Naive thymus-derived CD4-positive, alpha-beta T cell (primary cell): ENCODE data around the gene TCF7L2. TPM values are rescaled to one million over a fixed set of nuclear protein-coding genes. Genes with fewer than 3 reads are reported as not detected.
A peak's percentile ranks its signal among the peaks of the same experiment; 100 is the strongest.

ENCODE experiments used
- ATAC-seq: fragments of 150-1000 bp; cut with Tn5 transposase; 2 replicates; pipeline ENCODE4 v1.10.0; 2021; ENCODE audit warnings: mild to moderate bottlenecking, moderate library complexity
- CTCF ChIA-PET: fragments of 350-600 bp; sonication (Branson Sonifier 250); formaldehyde crosslinking; loops from one replicate; lab custom pipeline; 2021; ENCODE audit warnings: antibody characterized with exemption; lab: Charles Lee
- POLR2A ChIA-PET: fragments of 350-600 bp; sonication (Branson Sonifier 250); formaldehyde crosslinking; loops from one replicate; lab custom pipeline; 2021; ENCODE audit warnings: antibody characterized with exemption, inconsistent platforms; lab: Charles Lee
- DNase-seq, 9 donors: peaks; one replicate each; pipeline versions ENCODE4 v3.0.0 to v3.0.0-alpha.2; 2020 to 2022; ENCODE audit warnings: mixed read lengths in 1 of 9
- H3K27ac ChIP-seq: one replicate; pipeline ENCODE4 v1.7.0; 2013; ENCODE audit warnings: mild to moderate bottlenecking, low read depth, low read length, moderate library complexity
- H3K27me3 ChIP-seq, 2 donors: one replicate each; pipeline ENCODE4 v1.7.0; 2013; ENCODE audit warnings: low read length in 2 of 2, mild to moderate bottlenecking in 2 of 2, moderate library complexity in 2 of 2; ENCODE audit not compliant: control insufficient read depth in 2 of 2, insufficient read depth in 2 of 2
- H3K36me3 ChIP-seq, 3 experiments: 1 replicate in 2 of 3; 2 replicates in 1 of 3; pipeline ENCODE4 v1.7.0; 2013; ENCODE audit warnings: low read length in 3 of 3, mild to moderate bottlenecking in 3 of 3, moderate library complexity in 1 of 3; ENCODE audit not compliant: insufficient read depth in 3 of 3, control insufficient read depth in 2 of 3
- H3K4me1 ChIP-seq, 2 donors: one replicate each; pipeline ENCODE4 v1.7.0; 2013; ENCODE audit warnings: low read length in 2 of 2, mild to moderate bottlenecking in 2 of 2, moderate library complexity in 1 of 2; ENCODE audit not compliant: control insufficient read depth in 2 of 2, insufficient read depth in 2 of 2
- H3K4me3 ChIP-seq: 2 replicates; pipeline ENCODE4 v1.7.0; 2013; ENCODE audit warnings: mild to moderate bottlenecking, low read length
- H3K9me3 ChIP-seq, 3 experiments: 1 replicate in 2 of 3; 2 replicates in 1 of 3; pipeline ENCODE4 v1.7.0; 2013; ENCODE audit warnings: low read length in 3 of 3; ENCODE audit not compliant: control insufficient read depth in 2 of 3
- H3K27ac Mint-ChIP-seq, 9 donors: one replicate each; pipeline ENCODE4 v1.8.0; 2020 to 2022; ENCODE audit warnings: mixed read lengths in 9 of 9, mild to moderate bottlenecking in 8 of 9, moderate library complexity in 5 of 9, inconsistent platforms in 2 of 9
- H3K27me3 Mint-ChIP-seq, 5 donors: one replicate each; pipeline ENCODE4 v1.8.0; 2021 to 2022; ENCODE audit warnings: mixed read lengths in 5 of 5, mild to moderate bottlenecking in 1 of 5
- H3K36me3 Mint-ChIP-seq, 5 donors: one replicate each; pipeline ENCODE4 v1.8.0; 2020 to 2022; ENCODE audit warnings: mixed read lengths in 5 of 5, mild to moderate bottlenecking in 3 of 5, inconsistent platforms in 1 of 5
- H3K4me1 Mint-ChIP-seq, 7 donors: one replicate each; pipeline ENCODE4 v1.8.0; 2020 to 2022; ENCODE audit warnings: mixed read lengths in 7 of 7, mild to moderate bottlenecking in 3 of 7, inconsistent platforms in 1 of 7
- H3K4me3 Mint-ChIP-seq, 10 donors: one replicate each; pipeline ENCODE4 v1.8.0; 2020 to 2022; ENCODE audit warnings: mild to moderate bottlenecking in 10 of 10, mixed read lengths in 10 of 10, moderate library complexity in 6 of 10, inconsistent platforms in 2 of 10
- H3K9me3 Mint-ChIP-seq, 11 donors: one replicate each; pipeline ENCODE4 v1.8.0; 2020 to 2022; ENCODE audit warnings: mixed read lengths in 11 of 11, mild to moderate bottlenecking in 4 of 11, inconsistent platforms in 1 of 11, moderate library complexity in 1 of 11
- intact Hi-C, 2 donors: fragments of 100-400 bp; cut with micrococcal nuclease; formaldehyde crosslinking; loops; one replicate each; pipeline ENCODE4 v1.15.1; 2023
- polyA plus RNA-seq, 2 donors: library from polyadenylated mRNA; unstranded; fragments of 300-500 nt; fragmentation: Illumina TruSeq; gene quantifications; one replicate each; pipeline ENCODE4 v1.2.3, GENCODE V29; 2021
- total RNA-seq, 6 experiments: library from RNA in 5 of 6; stranded (reverse) in 5 of 6; gene quantifications; 1 replicate in 5 of 6; 2 replicates in 1 of 6; pipeline ENCODE4 v1.2.3 and lab custom pipeline; 2021 to 2026

TCF7L2 gene
- total and polyA plus RNA-seq, 7 experiments from 2014 or later: 0.39 to 31.4 (median 3.1) TPM

DNA sequence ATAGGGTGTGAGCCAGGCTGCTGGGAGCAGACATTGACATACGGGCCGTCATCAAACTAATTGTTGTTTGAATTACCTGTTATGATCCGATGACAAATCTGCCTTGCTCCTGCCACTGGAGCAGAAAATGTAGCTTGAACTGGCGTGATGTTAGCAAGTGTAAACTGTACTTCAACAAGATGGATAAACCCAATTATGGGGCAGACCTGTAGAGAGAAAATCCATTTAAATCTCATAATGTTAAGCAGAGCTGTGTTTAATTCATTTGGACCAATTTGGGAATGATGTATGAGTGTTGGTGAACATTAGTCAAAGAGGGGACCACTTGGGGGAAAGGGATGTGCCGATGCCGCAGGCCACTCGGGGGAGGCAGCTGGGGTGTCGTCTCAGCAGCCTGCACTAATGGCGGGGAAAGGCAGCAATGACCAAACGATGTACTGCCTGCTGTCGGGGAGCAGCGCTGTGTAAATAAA, 27.4 kb downstream of the TCF7L2 start:
- intact Hi-C loops: no loop called here
- no peak for ATAC-seq
- Histone ChIP-seq H3K4me1 (peaks cover 6 to 8% of the 10 kb centered on the region in 2 donors), H3K27me3 (no peaks in the 10 kb centered on the region), H3K9me3 (no peaks in the 10 kb centered on the region), H3K4me3 (no peak overlapping the region), H3K36me3 (no peaks in the 10 kb centered on the region), H3K27ac (no peak overlapping the region)
- ChIA-PET CTCF (interaction anchor here (0.7 kb wide), 1 partner anchor 9 kb away, joined by 4 read pairs; no protein-coding TSS in a partner anchor), POLR2A (no interaction called here)
- H3K4me1 Mint-ChIP-seq: peaks cover 6 to 13% (median 11%) of the 10 kb centered on the region in 7 donors
- peaks cover 22 to 63% (median 50%) of the 10 kb centered on the region in 5 donors for H3K27me3 Mint-ChIP-seq
- no peak overlapping the region for H3K27ac Mint-ChIP-seq
- peaks cover 0 to 2% (median 0%) of the 10 kb centered on the region in 11 donors for H3K9me3 Mint-ChIP-seq
- no peak overlapping the region for H3K4me3 Mint-ChIP-seq
- DNase-seq: no peak
- peaks cover 0 to 7% (median 3%) of the 10 kb centered on the region in 5 donors for H3K36me3 Mint-ChIP-seq

DNA sequence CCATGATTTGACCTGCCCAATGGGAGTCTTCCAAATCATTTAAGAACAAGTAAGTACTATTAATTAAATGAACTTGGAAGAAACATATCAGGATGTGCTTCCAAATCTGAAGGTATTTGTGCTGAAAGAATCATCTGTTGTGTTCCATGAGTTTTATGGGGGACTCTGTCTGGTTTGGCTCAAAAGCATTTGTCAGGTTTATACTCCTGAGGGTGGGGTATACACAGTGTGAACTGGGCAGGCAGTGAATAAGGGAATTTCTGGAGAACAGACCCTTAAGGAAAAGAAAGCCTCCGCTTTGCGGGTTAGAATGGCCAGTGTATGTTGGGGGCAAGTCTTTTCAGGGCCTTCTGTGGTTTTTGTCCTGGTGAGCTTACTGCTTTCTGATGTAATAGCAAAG, 29.9 kb downstream of the TCF7L2 start:
- H3K36me3 Mint-ChIP-seq: peaks cover 0 to 6% (median 3%) of the 10 kb centered on the region in 5 donors
- H3K4me3 Mint-ChIP-seq: no peak overlapping the region
- peaks cover 6 to 13% (median 11%) of the 10 kb centered on the region in 7 donors for H3K4me1 Mint-ChIP-seq
- DNase-seq: no peak
- intact Hi-C loops: no loop called here
- H3K9me3 Mint-ChIP-seq: peaks cover 0 to 2% (median 0%) of the 10 kb centered on the region in 11 donors
- ChIA-PET POLR2A (no interaction called here), CTCF (no interaction called here)
- H3K27me3 Mint-ChIP-seq: peaks cover 26 to 73% (median 52%) of the 10 kb centered on the region in 5 donors
- peaks cover 6 to 8% of the 10 kb centered on the region in 2 donors for H3K4me1 ChIP-seq
- H3K4me3 ChIP-seq: no peak overlapping the region
- H3K27ac ChIP-seq: no peak overlapping the region
- no peak for ATAC-seq
- H3K36me3 ChIP-seq: no peaks in the 10 kb centered on the region
- H3K27ac Mint-ChIP-seq: no peak overlapping the region
- no peaks in the 10 kb centered on the region for H3K9me3 ChIP-seq
- no peaks in the 10 kb centered on the region for H3K27me3 ChIP-seq

DNA sequence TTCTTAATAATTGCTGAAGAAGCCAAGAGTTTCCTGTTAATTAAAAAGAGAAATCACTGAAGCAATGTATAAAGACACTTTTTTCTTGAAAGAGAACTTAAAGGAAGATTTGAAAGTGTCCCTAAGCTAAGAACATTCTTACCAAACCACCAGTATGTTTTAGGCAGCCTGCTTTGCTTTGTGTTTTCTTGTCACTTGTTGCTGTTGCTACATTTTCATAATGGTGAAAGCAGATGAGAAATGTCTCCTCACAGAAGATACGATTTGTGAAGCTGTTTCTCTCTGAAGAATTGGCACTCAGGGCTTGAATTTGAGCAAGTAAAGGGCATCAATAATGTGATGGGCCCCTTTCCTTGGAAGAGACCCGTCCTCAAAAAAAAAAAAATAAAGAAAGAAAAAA, 30.9 kb downstream of the TCF7L2 start:
- no peaks in the 10 kb centered on the region for H3K9me3 Mint-ChIP-seq
- Histone ChIP-seq H3K27ac (no peak overlapping the region), H3K4me1 (peaks cover 6 to 12% of the 10 kb centered on the region in 2 donors), H3K36me3 (no peaks in the 10 kb centered on the region), H3K27me3 (no peaks in the 10 kb centered on the region), H3K4me3 (no peak overlapping the region), H3K9me3 (no peaks in the 10 kb centered on the region)
- CTCF ChIA-PET: no interaction called here
- no peak overlapping the region for H3K4me3 Mint-ChIP-seq
- no peak overlapping the region for H3K27ac Mint-ChIP-seq
- DNase-seq: no peak
- peaks cover 0 to 2% (median 0%) of the 10 kb centered on the region in 5 donors for H3K36me3 Mint-ChIP-seq
- no peak for ATAC-seq
- H3K27me3 Mint-ChIP-seq: peaks cover 36 to 77% (median 58%) of the 10 kb centered on the region in 5 donors
- POLR2A ChIA-PET: no interaction called here
- H3K4me1 Mint-ChIP-seq: peaks cover 6 to 23% (median 19%) of the 10 kb centered on the region in 7 donors
- intact Hi-C loops: no loop called here

DNA sequence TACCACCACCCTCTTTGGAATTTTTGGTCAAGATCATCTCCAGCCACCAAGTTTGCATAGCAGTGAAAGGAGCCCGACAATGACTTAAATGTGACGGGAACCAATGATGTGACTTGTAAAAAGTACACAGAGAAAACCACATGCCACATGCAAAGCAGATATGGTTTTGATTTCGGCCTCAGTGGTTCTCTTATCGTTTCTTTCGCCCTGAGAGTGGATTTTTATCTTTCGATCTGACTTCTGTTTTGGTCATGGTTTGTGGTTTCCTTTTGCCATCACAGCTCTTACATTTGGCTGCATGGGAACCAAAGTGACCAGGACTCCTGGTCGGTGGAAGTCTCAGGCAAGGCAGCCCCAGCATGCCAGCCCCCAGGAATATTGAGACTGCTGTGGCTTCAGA, 31.5 kb downstream of the TCF7L2 start:
- peaks cover 8 to 29% (median 25%) of the 10 kb centered on the region in 7 donors for H3K4me1 Mint-ChIP-seq
- H3K4me3 ChIP-seq: no peak overlapping the region
- DNase-seq (peak in 1 of 9 donors; percentile 38), ATAC-seq (no peak)
- H3K4me3 Mint-ChIP-seq: peak overlapping the region in 4 of 10 donors; percentile 22 to 40 (median 29)
- intact Hi-C loops: no loop called here
- H3K27me3 Mint-ChIP-seq: peaks cover 39 to 77% (median 61%) of the 10 kb centered on the region in 5 donors
- no peaks in the 10 kb centered on the region for H3K36me3 Mint-ChIP-seq
- H3K27me3 ChIP-seq: no peaks in the 10 kb centered on the region
- no peaks in the 10 kb centered on the region for H3K36me3 ChIP-seq
- CTCF ChIA-PET: no interaction called here
- peaks cover 6 to 13% of the 10 kb centered on the region in 2 donors for H3K4me1 ChIP-seq
- H3K9me3 ChIP-seq: no peaks in the 10 kb centered on the region
- no peak overlapping the region for H3K27ac ChIP-seq
- H3K27ac Mint-ChIP-seq: no peak overlapping the region
- POLR2A ChIA-PET: no interaction called here
- H3K9me3 Mint-ChIP-seq: no peaks in the 10 kb centered on the region

DNA sequence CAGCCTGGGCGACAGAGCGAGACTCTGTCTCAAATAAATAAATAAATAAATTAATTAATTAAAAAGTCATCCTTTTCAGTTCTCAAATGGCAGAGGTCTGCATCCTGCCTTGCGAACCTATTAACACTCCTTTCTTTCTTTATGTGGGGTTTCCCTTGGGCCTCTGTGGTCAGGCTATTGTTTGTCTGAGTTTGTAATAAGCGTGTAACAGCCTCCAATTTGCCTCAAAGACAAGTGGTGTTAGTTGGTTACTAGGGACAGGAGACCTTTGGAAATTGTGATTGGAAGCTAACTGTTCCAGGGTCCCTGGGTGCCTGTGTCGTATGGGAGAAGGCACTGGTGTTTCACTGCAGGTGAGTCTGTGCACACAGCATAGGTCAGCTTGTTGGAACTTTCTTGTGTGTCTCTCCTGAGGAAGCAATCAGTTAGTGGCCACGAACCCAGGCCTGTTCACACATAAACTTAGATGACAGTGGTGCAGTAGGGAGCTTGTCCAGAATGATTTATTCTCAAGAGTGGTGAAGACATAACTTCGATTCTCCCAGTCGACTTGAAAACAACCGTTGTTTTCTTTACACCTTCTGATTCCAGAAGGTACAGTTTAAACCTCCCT, 33.5 kb downstream of the TCF7L2 start:
- CTCF ChIA-PET: no interaction called here
- H3K27me3 ChIP-seq: no peaks in the 10 kb centered on the region
- ATAC-seq: no peak

DNA sequence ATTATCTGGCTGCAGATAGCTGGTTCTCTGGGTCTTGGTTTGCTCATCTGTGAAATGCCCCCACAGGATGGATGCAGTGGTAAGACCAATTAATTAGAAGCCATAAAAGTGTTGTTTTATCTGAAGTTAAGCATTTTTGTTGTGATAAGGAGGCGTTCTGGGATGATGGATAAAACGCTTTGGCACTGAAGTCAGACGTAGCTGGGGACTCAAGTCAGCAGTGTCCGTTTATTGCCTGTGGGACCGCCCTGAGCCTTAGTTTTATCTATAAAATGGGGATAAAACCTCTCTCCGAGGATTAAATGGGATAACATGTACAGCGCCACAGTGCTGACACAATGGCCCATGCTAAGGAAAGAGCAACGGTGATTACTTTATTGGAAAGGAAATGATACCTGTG, 34.7 kb downstream of the TCF7L2 start:
- DNase-seq: no peak
- intact Hi-C loops: no loop called here
- Mint-ChIP-seq H3K27me3 (peaks cover 53 to 75% (median 62%) of the 10 kb centered on the region in 5 donors), H3K9me3 (no peaks in the 10 kb centered on the region), H3K4me1 (peaks cover 8 to 35% (median 27%) of the 10 kb centered on the region in 7 donors), H3K4me3 (no peak overlapping the region), H3K36me3 (peaks cover 0 to 8% (median 0%) of the 10 kb centered on the region in 5 donors), H3K27ac (no peak overlapping the region)
- ATAC-seq: no peak
- POLR2A ChIA-PET: no interaction called here
- no peak overlapping the region for H3K27ac ChIP-seq
- no peaks in the 10 kb centered on the region for H3K36me3 ChIP-seq
- no peaks in the 10 kb centered on the region for H3K27me3 ChIP-seq
- H3K4me1 ChIP-seq: peaks cover 6 to 13% of the 10 kb centered on the region in 2 donors
- no peaks in the 10 kb centered on the region for H3K9me3 ChIP-seq
- CTCF ChIA-PET: no interaction called here
- H3K4me3 ChIP-seq: no peak overlapping the region

More for the DNA sequence above, 33.5 kb downstream of the TCF7L2 start:
- no peak overlapping the region for H3K4me3 Mint-ChIP-seq
- Histone ChIP-seq H3K9me3 (no peaks in the 10 kb centered on the region), H3K4me3 (no peak overlapping the region), H3K36me3 (no peaks in the 10 kb centered on the region), H3K4me1 (peaks cover 6 to 13% of the 10 kb centered on the region in 2 donors), H3K27ac (no peak overlapping the region)
- H3K9me3 Mint-ChIP-seq: no peaks in the 10 kb centered on the region
- H3K27ac Mint-ChIP-seq: no peak overlapping the region
- H3K36me3 Mint-ChIP-seq: peaks cover 0 to 6% (median 0%) of the 10 kb centered on the region in 5 donors
- H3K27me3 Mint-ChIP-seq: peaks cover 49 to 74% (median 64%) of the 10 kb centered on the region in 5 donors
- POLR2A ChIA-PET: no interaction called here
- intact Hi-C loops: no loop called here
- no peak for DNase-seq
- peaks cover 8 to 35% (median 27%) of the 10 kb centered on the region in 7 donors for H3K4me1 Mint-ChIP-seq
